Stimulated activated CD8-positive, alpha-beta memory T cell treated with anti-CD3 and anti-CD28 coated beads, Interleukin-2, amount 100 ng/mL, for 48 hours (primary cell): ENCODE measurements around the gene HIPK1.
"Not testable (repeated sequence)": the region's sequence is repeated elsewhere in the genome, so short reads cannot be mapped to it uniquely, and the experiment has no call there.

Experiments used
- DNase-seq, 2 donors: peaks; one replicate each; pipeline ENCODE4 v3.0.0-alpha.2; 2020; ENCODE audit warnings: low read depth in 2 of 2

HIPK1 gene

DNA sequence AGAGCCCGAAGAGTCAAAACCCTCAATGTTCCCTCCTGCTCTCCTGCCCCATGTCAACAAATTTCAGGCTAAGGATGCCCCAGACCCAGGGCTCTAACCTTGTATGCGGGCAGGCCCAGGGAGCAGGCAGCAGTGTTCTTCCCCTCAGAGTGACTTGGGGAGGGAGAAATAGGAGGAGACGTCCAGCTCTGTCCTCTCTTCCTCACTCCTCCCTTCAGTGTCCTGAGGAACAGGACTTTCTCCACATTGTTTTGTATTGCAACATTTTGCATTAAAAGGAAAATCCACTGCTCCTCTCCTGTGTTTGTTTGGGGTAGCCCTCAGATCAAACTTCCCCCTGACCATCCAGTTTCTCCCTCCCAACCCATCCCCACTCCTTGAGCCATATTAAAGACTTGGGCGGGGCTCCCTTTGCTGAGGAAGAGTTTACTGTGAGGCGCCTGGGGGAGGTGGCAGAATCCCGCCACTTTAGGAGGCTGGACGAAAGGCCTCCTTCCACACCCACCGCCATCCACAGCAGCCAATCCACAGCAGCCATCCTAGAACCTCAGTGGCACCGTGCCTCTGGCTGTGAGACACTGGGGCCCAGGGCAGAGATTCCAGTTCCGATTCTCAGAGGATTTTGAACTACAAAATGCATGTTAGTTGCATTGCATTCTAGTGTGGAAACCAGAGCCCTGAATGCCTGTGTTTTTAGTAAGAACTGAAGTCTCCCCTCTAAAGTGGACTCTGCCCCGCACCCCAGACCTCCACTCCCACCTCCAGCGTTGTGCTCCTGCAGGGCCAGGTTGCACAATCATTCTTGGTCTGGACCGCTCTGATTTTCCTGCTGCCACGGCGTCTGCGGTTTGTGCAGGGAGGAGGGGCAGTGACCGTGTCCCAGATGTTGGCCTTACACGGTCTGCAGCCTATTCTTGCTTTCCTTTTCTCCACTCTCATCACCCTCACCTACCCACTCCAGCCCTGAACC lies 53.1 kb downstream of the HIPK1 start:
- no peak for DNase-seq

DNA sequence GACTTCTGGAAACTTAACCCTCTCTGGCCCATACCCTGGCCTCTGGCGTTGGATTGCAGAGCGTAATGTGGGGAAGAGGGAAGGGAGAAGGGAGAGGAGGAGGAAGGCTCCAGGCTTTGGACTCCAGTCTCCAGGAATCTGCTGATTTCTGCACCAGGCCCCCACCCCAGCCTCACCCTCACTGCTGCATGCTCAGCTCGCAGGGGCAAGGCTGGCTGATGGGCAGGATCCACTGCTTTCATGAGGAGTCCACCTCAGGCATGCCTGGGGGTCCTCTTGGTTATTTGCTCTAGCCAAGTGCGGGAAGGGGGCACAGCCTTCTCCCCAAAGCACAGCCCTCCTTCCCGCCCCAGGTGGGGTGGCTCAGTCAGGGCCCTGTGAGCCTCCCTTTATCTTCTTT lies 53.8 kb downstream of the HIPK1 start:
- no peak for DNase-seq

DNA sequence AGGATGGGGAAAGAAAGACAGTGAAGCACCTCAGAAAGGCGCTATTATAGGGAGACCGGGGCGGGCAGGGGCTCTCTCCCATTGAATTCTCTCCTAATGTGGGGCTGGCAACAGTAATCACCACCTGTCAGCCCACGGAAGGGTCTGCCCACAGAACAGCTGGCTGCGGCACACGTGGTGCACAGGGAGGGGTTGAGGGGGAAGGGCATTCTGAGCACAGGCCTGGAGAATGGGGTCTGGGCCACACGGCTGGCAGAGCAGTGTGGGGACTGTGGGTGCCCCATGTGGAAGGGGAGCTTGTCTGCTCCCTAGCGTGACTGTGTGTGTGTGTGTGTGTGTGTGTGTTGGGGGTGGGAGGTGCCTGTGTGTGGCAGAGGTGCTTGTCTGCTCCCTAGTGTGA lies 54.3 kb downstream of the HIPK1 start:
- no peak for DNase-seq

DNA sequence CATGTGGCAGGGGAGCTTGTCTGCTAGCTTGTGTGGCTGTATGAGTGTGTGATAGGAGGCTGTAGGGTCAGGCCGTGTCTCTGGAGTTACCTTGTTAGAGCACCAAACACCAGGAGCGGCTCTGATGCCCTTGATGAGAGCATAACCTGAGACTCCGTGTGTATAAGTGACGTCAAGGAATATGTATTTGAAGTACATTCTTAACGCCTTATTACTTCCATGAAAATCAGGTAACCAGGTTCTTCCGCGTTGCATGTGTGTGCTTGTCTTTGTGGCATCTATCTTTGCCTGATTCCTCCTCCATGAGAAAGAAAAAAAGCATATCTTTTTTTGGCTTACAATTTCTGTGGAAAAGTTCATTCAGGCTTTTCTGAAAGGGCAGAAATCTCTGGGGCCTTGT lies 54.7 kb downstream of the HIPK1 start:
- DNase-seq, result no peak

DNA sequence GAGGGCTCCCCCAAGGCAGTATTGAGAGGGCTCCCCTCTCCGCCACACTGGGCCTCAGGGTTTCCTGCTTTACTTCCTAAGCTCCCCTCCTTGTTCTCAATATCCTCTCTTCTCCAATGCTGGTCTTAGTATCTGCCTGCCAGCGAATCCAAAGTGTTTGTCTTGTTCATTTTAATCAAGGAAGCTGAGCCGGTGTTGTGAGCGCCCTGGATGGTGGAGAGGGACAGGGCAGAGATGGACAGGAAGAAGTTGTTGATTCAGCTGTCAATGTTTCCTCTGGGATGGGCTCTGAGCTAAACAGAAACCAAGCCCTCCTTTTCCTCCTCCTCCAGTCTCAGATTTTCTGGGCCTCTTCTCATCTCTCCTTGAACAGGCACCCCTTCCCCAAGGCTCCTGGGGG lies 55.6 kb downstream of the HIPK1 start:
- no peak for DNase-seq

DNA sequence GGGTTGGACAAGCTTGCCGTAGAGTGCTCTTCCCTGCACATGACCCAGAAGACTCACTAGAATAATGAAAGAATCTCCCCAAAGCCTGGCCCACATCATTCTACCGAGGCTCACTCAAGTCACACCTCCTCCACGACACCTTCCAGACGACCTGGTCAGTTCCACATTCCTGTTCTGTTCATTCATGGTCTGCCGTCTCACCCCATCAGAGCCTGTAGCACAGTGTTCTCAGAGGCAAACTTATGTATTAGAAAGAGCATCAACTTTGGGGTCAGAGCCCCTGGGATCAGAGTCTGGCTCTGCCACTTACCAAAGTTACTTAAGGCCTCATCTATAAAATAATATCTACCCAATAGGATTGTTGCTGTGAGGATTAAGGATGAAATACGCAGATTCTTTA lies 57.7 kb downstream of the HIPK1 start:
- DNase-seq, result no peak

DNA sequence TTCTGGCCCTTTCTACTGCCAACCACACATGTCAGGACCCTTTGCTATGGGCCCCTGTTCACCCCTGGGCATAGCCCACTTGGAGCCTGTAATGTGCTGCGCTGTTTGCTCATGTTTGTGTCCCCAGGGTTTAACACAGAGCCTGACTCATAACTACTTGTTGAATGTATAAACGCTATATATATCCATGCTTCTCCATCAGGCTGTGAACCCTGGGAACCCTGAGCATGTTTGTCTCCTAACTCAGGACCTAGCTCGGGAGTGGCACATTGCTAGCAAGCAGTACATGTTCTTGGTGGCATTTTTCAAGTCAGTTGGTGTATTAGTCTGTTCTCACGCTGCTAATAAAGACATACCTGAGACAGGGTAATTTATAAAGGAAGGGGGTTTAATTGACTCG lies 58.1 kb downstream of the HIPK1 start:
- DNase-seq, result no peak

DNA sequence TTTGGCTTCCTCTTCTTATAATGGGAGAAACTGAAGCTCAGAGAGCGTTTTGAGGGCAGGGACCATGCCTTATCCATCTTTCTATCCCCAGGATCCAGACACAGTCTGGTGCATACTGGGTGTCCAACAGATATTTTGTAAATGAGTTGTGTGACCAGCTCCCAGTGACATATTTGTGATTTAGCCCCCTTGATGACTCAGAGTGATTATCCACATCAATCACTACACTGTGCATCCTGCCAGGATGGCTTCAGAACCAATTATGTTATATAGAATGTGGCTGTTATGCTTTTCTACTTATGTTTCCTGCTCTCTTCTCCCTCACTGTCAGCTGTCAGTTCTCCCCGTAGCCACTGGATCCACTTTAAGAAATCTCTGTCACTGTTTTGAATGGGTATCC lies 61.4 kb downstream of the HIPK1 start:
- DNase-seq, result no peak

DNA sequence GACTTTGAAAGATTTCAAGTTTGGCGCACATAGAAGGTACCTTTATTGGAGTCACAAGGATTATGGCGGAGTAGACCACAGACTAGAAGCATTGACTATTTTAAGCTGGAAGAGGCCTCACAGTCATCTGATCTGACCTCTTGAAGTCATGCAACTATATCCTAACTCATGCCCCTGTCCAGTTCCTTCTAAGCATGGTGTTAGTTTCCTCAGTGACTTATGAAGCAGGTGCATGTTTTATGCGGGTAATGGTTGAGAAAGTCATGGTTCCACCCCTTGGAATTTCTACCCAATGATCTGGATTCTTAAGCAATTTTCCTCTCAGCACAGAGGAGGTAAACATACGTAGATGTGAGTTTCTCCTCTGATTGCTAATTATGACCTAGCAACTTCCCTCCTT lies 61.8 kb downstream of the HIPK1 start:
- DNase-seq, result no peak

DNA sequence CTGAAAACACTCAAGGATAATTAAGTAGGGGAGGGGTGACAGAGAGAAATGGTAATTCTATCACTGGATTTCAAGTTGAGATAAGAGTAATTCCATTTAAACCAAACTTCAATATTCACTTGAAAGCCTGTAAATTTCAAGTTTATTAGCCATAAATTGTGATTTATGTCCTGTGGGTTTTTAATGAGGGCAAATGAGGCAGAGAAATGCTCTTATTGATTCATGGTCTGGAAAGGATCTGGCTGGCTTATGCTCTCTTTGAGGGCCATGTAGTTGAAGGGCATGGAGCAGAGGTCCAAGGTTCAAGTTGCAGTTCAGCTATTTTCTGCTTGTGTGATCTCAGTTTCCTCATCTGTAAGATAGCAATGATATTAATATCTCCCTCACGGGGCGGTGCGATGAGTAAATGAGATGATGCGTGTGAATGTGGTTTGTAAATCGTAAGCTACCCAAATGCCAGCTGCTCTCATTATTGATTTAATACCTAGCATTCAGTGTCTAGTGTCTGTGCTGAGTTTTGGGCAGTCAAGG lies 62.4 kb downstream of the HIPK1 start:
- DNase-seq, result no peak

DNA sequence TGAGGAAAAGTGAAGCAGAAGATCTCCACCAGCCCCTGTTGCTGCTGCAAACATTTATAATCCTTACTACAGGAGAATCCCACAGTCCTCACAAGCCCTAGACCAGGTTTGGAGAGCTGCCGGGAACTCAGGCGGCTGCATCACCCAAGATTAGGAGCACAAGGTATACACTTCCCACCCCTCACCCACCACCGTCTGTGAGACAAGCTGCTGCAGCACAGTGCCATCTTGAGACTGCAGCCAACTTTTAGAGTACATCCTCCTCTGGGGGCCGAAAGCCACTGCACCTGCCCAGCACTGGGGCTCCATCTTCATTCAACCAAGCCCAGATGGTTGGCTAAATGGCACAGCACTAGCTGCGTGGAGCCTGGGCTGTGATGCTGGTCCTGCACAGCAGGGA lies 63.9 kb downstream of the HIPK1 start:
- no peak for DNase-seq

DNA sequence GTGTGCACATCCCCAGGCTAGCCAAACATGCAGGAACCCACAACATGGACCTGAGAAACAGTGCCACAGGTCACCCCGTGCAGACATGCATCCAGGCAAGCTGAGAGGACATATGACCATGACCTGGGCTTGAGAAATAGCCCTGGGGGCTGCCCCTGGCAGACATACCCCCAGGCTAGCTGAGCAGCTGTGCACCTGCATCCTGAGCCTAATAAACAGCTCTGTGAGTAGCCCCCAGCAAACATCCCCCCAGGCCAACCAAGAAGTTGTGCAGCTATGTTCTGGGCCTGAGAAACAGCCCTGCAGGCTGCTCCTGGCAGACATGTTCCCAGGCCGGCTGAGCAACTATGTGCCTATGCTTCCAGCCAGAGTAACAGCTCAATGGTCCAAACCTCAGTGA lies 64.6 kb downstream of the HIPK1 start:
- no peak for DNase-seq

DNA sequence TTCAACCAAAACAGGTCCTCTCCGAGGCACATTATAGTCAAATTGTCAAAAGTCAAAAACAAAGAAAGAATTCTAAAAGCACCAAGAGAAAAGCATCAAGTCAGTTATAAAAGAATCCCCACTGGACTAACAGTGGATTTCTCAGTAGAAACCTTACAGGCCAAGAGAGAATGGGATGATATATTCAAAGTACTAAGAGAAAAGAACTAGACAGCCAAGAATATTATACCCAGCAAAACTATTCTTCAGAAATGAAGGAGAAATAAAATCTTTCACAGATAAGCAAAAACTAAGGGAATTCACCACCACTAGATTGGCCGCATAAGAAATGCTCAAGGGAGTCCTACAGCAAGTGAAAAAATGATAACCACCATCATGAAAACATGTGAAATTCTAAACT lies 66.3 kb downstream of the HIPK1 start:
- no peak for DNase-seq

DNA sequence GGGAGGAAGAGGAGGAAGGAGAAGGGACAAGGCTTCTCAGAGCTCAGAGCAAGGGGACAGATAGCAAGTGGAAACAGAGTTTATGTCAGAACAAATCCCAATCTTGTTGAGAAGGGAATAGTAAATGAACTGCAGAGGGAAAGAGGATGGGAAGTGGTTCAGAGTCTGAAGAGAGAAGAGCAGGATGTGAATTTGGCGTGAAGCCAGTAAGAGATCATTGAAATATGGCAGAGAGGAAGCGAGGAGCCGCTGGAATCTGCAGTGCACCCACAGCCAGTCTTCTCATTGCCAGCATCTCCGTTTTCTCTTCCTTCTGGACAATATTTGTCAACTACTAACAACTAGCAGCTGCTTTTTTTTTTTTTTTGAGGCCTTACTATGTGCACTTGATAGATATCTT lies 69.2 kb downstream of the HIPK1 start:
- DNase-seq, result no peak

DNA sequence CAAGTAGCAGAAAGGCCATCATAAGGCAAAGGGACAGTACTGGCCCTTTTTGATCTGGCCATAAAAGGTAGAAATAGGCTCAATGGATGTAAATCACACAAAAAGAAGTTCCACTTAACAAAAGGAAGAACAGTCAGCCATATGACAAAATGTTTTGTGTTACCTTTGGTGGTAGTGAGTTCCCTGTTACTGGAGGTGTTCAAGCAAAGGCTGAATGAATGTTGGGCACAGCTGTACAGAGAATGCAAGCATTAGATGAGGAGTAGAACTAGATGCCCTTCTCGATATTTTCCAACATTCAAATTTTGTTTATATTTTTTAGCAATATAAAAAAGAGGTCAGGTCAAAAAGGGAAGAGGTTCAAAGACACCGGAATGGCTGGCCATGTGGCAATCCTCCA lies 70.1 kb downstream of the HIPK1 start:
- no peak for DNase-seq

DNA sequence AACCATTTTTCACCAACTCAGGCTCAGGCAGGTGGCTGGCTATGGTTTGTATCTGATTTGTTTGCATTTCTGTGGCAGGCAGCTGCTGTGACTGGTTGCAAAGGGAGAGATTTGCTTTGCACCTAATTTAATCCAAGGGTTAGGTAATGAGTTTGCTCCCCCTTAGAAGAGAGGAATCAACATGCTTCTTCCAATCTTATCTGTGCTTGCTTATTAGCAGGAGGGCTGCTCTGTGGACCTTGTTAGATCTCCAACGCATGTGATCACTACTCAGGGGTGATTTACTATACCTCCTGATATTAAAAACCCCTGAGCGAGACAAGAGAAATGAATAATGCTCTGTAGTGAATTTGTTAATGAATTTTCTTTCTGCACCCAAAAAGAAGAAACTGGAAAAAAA lies 70.7 kb downstream of the HIPK1 start:
- no peak for DNase-seq

DNA sequence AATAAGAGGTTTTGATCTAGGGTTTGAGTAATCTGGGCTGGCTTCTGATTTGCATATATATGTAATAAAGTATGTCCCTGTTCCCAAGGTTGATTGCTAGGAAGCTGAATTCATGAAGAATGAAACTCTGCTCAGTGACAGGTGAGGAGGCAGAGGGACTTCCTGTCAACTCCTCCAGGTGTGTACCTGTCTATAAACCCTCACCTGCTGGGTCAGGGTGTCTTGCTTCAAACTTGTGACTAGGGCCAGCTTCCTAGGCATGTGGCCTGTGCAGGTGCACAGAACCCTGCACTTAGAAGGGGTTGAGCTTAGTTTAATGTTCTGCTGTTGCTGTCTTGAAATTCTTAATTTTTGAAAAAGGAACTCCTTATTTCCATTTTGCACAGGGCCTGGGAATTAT lies 71.3 kb downstream of the HIPK1 start:
- no peak for DNase-seq

DNA sequence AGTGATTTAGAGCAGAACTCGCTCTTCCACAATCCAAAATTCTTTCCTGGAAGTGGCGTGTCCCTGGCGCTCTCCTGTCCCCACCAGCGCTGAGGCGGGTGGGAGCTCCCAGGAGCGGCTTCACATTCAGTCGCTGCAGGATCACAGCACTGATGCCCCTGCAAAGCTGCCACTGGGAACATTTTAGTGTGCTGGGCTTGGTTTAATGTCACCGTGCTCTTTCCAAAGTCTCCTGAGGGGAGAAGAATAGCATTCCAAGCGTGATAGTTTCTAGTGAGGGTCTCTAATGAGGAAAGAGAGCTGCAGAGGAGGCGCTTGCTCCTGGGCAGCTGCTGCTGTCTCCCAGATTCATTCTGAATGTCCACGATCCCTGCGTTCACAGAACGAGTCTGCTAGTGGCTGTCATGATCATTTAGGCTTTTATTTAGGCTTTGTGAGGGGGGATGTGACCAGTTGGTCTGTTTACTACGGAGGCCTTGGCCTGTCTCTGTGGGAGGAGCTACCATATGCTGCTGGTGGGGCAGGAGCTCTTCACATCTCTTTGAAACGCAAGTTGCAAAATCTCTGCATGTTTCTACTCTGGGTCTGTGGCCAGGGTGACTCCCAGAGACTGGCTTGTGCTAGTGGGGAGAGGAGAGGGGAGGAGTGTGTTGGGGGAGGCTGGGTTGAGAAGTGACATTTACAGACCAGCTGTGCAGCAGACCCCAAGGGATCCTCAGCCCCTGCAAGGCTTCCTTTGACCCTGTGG lies 73.5 kb downstream of the HIPK1 start:
- DNase-seq, result no peak

DNA sequence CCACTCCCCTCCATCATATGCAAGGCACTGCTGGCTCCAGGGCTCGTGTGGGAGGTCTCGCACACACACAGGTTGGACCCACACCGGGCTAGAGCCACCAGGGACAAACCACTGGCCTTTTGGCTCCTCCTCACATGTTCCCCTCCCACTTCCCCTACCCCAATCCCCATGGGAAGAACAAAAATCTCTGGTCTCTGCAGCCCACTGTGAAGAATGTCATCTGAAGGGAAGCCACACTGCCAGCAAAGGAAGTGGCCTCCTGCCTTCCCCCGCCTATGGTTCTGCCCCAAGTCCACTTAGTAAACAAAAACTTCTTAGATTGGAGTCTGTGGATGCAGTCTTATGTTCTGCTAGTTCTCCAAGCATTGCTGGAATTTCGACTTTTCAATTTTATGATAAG lies 74.3 kb downstream of the HIPK1 start:
- DNase-seq, result no peak

DNA sequence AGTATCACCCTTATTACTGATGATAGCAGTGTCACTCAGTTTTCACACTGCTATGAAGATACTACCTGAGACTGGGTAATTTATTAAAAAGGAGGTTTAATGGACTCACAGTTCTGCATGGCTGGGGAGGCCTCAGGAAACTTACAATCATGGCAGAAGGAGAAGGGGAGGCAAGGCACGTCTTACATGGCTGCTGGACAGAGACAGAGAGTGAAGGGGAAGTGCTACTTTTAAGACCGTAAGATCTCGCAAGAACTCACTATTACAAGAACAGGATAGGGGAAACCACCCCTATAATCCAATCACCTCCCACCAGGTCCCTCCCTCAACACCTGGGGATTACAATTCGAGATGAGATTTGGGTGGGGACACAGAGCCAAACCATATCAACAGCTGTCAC lies 77.7 kb downstream of the HIPK1 start:
- DNase-seq, result not testable (repeated sequence)

DNA sequence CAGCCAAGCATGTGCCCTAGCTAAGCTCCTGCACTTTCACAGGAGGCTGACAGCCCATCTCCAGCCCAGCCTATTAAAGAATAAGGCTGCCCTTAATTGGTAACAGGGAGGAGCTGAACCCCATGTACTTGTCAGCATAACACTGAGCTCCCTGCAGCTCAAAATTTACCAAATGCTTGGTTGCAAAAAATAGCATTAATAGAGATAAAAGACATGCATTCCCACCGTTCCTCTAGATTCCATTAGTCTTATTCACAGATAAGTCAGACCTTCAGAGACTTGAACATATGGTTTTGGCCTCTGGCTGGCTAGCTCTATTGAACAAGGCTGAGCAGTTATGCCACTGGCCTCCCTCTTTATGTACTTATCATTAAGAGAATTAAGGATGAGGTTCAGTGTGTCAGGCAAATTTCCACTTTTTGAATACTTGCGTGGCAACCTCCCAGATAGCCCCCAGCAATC lies 79.4 kb downstream of the HIPK1 start:
- DNase-seq, result no peak

DNA sequence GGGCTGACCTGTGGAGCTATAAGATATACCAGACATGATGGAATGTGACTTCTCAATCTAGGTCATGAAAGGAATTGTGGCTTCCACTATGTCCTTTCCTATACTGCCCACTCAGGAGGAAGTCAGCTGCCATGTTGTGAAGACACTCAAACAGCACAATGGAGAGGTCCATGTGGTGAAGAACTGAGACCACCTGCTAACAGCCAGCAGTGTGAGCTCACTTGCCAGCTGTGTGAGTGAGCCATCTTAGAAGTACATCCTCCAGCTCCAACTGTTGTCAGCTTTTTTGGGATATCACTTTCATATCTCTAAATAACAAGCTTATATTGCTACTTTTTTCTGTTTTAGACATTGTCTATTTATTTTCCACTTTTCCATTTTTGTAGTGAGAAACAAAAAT lies 79.9 kb downstream of the HIPK1 start:
- no peak for DNase-seq

DNA sequence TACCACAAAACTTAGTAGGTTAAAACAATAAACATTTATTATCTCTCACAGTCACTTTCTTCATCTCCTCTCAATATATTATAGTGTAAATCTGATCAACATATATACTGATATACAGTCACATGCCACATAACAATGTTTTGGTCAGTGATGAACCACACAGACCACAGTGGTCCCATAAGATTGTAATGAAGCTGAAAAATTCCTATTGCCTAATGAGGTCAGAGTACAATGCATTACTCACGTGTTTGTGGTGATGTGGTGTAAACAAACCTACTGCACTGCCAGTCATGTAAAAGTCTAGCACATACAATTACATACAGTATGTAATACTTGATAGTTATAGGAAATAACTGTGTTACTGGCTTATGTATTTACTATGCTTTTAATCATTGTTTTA lies 80.3 kb downstream of the HIPK1 start:
- DNase-seq, result no peak
